KBM-7 (cell line): ENCODE measurements around the gene ALPK1.
"Not testable (repeated sequence)": the region's sequence is repeated elsewhere in the genome, so short reads cannot be mapped to it uniquely, and the experiment has no call there.

Experiments
- DNase-seq: peaks from one replicate; pipeline ENCODE4 v3.0.0-alpha.2; 2015
- in situ Hi-C: fragments of 300-500 bp; cut with MboI; formaldehyde crosslinking; loops from 2 replicates; pipeline ENCODE4 v1.14.3; 2020; ENCODE audit warnings: low sequenced_read_pairs, low pct_unique_long_range_greater_than_20kb, mixed read lengths

ALPK1 gene

DNA sequence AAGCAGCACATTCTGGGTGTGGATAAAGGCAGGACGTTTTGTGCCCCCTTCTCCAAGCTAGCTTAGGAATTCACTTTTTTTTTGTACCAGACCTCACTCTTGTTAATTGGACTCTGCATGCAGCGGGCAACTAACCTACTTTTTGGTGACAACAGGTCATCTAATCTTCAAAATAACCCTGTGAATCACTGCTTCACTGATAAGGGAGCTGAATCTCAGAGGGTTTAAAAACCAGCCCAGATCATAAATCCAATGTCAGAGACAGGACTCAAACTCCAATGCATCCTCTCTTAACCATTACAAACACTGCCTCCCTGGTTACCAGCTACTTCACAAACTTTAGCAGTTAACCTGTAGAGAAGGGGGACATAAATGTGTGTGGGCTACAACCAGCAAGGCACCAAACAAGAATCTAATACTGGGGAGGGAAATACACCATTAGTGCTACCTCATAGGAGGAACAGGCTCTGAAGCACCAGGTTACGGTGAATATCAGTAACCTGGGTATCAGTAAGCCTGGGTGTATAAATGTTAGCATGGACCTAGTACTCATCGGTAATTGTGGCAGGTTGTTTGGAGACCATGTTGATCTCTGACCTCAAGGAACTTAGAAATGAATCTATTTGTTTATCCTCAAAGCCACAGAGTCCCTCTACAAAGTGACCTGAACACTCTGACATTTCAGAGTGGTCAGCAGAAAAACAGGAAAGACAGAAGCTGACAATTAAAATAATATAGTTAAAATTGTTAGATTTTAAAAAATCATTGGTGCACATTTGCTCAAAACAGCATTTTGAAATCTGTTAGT lies 14.1 kb upstream of the ALPK1 start:
- no peak for DNase-seq
- in situ Hi-C loops = no loop called here

DNA sequence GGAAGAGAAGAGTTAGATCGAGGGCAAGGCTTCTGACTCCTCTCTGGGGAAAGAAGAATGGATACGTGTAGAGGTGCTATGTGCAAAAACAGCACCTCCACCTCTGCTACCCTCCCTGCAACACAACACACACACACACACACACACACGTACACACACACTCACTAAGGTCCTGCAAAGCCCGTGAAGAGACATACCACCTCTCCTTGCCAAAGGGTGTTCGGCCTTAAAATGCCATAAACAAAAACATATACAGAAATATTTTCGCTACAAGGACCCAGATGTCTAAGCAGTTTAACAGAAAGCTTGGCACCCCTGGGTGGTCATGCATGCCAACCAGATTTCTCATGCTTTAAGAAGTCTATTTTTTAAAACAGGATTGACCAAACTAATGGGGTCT lies 13.0 kb upstream of the ALPK1 start:
- in situ Hi-C loops = no loop called here
- no peak for DNase-seq

DNA sequence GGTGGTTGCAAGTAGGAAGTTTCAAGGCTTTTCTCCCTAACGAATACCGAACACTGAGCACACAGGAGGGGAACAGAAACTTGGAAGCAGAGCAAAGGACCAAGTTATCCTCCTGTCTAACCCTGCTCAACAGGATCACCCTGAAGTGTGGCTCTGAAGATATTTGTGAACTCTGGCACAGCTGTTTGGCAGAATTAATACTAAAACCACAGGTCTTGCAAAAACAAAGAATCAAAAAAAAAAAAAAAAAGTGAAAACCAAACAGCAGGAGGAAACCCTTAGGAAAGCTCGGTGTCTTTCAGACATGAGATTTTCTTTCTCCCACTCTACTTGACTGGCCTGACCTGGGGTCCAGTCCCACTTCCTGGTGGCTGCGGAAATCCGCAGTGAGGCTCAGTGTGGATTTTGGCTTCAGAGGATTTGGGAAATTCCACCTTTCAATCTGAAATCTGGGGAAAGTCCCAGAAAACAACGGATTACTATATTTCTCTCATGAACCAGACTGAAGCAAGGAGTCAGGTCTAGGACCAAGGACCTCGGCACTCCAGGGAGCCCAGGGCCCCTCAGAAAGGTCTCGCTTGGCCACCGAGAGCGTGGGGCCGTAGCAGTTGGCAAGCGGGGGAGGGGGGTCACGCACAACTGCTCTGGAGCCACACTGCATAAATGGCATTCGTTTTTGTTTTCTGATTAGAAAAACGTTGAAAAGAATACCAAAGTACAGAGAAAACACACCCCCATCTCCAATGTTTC lies 12.3 kb upstream of the ALPK1 start:
- DNase-seq = peak; percentile 28
- in situ Hi-C loops = no loop called here

DNA sequence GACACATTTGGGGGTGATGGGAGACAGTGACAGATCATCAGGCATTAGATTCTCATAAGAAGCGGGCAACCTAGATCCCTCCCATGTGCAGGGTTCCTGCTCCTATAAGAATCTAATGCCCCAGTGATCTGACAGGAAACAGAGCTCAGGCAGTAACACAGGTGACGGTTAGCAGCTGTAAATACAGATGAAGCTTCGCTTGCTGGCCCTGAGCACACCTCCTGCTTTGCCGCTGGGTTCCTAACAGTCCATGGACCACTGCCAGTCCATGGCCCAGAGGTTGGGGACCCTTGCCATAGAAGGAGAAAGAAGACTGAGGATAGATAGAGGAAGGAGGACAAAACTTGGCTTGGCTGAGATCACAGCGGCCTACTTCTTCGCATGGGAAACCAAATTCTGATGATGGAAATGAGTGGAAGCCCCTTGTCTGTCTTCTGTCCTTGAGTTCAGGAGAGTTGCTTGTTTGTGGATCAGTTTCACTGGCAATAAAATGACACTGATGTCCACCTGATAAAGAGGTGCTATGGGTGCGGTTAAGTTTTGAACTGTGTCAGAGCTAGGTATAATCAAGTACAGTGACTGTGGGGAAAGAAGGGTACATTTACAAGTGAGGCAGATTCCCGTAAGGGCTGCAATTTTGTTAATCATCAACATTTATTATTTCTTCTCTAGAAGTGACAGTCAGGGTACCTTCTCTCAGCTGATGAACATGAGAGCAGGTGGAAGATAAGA lies 9.7 kb upstream of the ALPK1 start:
- DNase-seq = no peak
- in situ Hi-C loops = no loop called here

DNA sequence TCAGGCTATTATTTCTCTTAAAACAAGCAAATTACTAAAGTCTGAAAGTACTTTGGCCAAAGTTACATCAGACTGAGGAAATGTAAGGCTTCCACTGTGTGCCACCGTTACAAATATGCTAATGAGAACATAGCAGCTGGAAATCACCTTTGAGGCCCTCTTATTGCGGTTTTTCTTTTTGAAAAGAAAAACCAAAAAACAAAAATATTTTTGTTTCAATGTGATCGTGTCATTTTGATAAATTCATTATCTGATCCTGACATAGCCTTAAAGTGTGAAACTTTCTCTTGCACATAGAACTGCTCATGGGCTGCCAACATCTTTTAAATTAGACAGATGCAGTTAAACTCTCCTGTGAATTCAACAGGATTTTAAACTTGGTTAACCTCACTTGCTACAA lies 8.7 kb upstream of the ALPK1 start:
- in situ Hi-C loops = no loop called here
- DNase-seq = no peak

DNA sequence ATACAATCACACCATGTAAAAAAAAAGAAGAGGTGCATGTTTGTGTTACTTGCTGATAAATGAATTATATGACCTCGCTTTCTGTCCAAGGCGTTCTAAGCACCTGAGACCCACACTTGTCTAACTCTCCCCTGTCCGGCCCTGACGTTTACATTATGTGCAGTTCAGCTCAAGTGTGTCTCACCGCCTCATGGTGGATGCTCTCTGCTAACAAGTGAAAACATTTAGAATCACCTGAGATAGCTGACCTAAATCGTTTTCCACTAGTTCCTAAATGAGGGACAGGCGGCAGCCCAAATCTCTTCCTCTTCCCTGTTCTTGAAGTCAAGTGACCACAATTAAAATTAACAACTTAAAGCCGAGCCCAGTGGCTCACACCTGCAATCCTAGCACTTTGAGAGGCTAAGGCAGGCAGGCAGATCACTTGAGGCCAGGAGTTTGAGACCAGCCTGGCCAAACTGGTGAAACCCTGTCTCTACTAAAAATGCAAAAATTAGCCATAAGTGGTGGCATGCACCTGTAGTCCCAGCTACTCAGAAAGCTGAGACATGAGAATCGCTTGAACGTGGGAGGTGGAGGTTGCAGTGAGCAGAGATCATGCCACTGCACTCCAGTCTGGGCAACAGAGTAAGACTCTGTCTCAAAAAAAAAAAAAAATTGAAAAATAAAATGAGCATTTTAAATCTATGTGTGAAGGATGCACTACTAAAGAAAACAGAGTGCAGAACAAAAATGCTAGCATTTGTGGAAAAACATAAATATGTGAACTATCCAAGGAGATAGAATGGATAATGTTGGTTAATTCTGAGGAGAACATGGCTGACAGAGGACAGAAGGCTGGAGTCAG lies 7.5 kb upstream of the ALPK1 start:
- DNase-seq = no peak
- in situ Hi-C loops = no loop called here

- DNase-seq = no peak
- in situ Hi-C loops = no loop called here
These were observed 6.8 kb upstream of the ALPK1 start for GRCh38 chr4:112290341-112290740.

DNA sequence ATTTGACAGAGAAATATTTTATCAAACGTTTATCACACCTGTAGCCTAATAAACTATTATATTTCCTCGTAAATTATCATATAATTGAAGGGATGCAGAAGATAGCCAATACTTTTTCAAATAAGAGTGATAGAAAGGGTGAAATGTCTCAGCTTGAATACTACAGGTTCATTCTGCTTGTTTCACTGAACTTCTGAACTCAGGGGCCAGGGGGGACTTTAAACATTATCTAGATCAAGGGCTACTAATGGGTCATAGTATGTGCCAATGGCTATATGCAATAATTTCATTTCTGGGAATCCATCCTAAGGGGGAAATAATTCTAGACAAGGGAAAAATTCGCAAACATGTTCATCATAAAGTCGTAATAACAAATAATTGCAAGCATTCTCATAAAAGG lies 2.6 kb downstream of the ALPK1 start:
- DNase-seq = no peak
- in situ Hi-C loops = no loop called here

DNA sequence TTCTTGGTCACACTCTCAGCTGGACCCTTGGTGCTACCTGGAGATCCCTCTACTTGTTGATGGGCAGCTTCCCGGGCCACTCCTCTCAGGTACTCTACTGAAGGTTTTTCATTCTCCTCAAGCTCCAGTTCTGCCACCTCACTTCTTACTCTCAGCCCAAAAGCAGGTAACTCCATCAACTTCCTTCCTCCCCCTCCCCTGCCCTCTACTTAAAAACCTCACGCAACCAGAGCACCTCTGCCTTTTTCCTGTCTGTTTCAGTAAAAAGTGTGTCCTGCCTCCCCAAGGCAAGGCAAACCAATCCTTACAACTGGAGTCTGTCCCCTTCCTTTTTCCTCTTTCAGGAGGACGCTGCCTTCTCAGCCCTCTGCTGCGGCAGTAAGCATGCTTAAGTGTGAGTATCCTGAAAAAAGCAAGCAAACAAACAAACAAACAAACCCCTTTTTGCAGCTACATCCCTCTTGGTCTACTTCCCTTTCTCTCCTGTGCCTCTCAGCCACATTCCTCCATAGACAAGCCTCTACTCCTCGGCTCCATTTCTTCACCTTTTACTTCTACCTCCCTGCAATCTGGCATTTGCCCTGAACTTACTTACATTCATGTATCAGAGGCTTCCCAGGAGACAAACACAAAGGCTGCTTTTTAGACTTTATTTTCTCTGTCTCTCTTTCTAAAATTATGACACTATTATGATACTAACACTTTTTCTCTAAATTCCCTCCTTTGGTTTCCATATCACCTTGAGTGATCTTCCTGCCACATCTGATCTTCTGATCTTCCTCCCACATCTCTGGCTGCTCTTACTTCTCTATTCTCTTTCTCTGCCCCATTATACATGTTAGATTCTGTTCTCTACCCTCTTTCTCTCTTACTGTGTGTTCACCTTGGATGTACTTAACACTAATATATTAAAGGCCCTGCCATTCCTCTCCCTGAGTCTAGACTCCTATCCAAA lies 5.4 kb downstream of the ALPK1 start:
- peak; percentile 39 for DNase-seq
- in situ Hi-C loops = no loop called here

DNA sequence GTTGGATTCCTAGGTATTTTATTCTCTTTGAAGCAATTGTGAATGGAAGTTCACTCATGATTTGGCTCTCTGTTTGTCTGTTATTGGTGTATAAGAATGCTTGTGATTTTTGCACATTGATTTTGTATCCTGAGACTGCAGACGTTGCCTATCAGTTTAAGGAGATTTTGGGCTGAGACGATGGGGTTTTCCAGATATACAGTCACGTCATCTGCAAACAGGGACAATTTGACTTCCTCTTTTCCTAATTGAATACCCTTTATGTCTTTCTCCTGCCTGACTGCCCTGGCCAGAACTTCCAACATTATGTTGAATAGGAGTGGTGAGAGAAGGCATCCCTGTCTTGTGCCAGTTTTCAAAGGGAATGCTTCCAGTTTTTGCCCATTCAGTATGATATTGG lies 8.3 kb downstream of the ALPK1 start:
- DNase-seq, in situ Hi-C loops: not testable (repeated sequence)

DNA sequence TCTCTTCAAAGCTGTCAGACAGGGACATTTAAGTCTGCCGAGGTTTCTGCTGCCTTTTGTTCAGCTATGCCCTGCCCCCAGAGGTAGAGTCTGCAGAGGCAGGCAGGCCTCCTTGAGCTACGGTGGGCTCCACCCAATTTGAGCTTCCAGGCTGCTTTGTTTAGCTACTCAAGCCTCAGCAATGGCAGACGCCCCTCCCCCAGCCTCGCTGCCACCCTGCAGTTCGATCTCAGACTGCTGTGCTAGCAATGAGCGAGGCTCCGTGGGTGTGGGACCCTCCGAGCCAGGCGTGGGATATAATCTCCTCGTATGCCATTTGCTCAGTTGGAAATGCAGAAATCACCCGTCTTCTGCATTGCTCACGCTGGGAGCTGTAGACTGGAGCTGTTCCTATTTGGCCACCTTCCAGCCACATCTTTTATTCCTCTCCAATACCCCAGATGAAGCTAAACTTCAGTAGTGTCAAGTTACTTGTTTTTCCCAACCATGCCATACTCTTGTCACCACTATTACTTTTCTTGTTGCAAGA lies 12.2 kb downstream of the ALPK1 start:
- DNase-seq, in situ Hi-C loops: not testable (repeated sequence)

DNA sequence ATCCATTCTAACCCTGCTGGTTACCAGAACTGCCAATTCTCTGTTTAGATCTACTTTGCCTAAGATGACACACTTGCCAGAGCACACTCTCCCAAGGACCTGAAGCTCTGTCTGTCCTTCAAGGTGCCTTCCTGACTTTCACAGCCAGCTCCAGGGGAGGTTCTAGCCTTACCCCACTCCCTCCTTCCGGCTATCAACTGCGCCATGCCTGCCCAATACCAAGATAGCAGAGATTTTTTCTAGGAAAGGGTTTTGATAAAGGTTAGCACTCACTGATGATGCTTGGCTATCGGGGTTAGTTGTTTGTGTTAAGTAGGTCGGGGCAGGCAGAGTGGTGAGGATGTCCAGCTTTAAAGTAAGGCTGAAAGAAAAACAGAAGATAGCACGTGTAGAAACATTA lies 14.3 kb downstream of the ALPK1 start:
- DNase-seq = no peak
- in situ Hi-C loops = no loop called here

DNA sequence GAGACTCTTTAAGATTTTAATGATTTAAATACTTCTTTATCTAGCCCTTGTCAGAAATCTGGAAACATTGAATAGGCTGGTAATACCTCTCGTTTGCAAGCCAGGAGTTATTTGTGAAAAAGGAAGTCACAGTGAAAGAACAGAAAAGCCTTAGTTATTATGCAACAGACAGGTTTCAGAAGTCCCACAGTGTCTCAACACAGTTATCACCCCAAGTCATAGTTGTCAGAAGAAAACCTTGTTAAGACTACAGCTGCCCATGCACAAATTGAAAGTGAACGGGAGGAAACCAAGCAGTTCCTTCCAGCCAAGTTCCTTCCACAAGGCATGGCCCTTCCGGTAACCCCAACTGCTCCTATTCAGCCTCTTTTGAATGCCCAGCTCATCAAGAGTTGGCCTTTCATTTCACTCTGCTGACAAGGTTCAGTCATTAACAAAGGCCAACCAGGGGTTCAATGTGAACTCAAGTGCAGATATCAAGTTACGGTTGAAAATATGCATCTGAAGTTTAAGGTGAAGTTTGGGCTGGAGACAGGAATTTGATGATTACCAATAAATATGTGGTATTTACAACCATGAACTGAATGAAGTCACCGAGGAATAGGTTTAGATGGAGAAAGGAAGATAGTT lies 15.6 kb downstream of the ALPK1 start:
- in situ Hi-C loops = no loop called here

DNA sequence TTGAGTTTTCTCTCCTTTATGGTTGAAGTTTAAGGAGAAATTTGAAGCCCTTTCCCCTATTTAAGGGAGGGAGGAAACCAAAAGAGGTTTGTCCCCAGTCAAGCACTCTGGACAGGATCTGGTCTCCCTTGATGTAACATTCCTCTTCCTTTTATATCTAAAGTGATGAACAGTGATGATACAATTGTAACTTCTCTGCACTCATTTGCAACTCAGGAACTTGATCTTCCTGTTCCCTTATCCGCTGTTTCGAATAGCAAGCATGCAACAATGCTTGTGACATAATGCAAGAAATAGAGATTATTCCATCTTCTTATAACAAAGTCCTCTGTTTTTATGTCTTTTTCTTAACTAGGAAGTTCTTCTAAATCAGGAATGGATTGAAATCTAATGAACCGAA lies 18.3 kb downstream of the ALPK1 start:
- in situ Hi-C loops = no loop called here

More for the DNA sequence above, 15.6 kb downstream of the ALPK1 start:
- peak; percentile 51 for DNase-seq

GRCh38 chr4:112316360-112316759 lies 19.2 kb downstream of the ALPK1 start:
- no peak for DNase-seq
- in situ Hi-C loops = no loop called here

More for the DNA sequence above, 18.3 kb downstream of the ALPK1 start:
- no peak for DNase-seq

GRCh38 chr4:112318239-112319142 lies 21.3 kb downstream of the ALPK1 start:
- DNase-seq = no peak
- in situ Hi-C loops = no loop called here
